ENCODE measurements around the gene HID1. TPM values are rescaled to one million over a fixed set of nuclear protein-coding genes. Genes with fewer than 3 reads are reported as not detected.

Gene HID1
- total RNA-seq, 2 donors from 2014 or later, result 1.6 to 2.8 TPM

DNA sequence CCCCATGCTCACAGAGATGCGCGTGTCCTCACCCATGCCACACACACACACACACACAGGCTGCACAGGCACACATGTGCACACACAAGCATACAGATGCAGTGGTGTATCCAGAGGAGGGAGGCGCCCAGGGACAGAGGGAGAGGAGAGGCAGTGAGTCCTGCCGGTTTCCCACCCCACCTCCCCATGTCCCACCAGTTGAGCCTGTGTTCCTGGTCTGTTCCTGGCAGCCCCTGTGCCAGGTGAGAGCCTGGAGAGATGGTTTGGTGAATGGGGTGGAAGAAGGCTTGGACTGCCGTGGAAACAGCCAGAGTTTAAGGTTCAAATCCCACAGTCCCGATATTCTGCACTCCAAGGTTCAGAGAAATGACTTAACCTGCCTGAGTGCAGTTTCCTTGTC lies 68.9 kb downstream of the HID1 start:
- H3K9me3 Mint-ChIP-seq, result no peaks in the 10 kb centered on the region
- H3K27ac Mint-ChIP-seq, result no peak overlapping the region
- DNase-seq (ENCODE audit: low spot score in 2 of 2), result no peak
- no peaks in the 10 kb centered on the region for H3K36me3 Mint-ChIP-seq
- no peak for ATAC-seq

DNA sequence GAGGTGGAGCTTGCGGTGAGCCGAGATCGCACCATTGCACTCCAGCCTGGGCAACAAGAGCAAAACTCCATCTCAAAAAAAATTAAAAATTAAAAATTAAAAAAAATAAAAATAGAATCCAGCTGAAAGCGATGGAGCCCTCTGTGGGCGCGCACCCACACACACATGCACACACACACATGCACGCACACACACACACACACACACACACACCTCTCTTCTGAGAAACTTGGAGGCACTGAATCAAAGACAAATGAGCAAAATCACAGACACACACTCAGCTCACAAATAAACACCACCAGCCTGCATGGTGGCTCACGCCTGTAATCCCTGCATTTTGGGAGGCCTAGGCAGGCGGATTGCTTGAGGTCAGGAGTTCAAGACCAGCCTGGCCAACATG lies 69.5 kb downstream of the HID1 start:
- no peak for DNase-seq (ENCODE audit: low spot score in 2 of 2)
- Mint-ChIP-seq H3K27ac (no peak overlapping the region), H3K36me3 (no peaks in the 10 kb centered on the region), H3K9me3 (no peaks in the 10 kb centered on the region)
- no peak for ATAC-seq

DNA sequence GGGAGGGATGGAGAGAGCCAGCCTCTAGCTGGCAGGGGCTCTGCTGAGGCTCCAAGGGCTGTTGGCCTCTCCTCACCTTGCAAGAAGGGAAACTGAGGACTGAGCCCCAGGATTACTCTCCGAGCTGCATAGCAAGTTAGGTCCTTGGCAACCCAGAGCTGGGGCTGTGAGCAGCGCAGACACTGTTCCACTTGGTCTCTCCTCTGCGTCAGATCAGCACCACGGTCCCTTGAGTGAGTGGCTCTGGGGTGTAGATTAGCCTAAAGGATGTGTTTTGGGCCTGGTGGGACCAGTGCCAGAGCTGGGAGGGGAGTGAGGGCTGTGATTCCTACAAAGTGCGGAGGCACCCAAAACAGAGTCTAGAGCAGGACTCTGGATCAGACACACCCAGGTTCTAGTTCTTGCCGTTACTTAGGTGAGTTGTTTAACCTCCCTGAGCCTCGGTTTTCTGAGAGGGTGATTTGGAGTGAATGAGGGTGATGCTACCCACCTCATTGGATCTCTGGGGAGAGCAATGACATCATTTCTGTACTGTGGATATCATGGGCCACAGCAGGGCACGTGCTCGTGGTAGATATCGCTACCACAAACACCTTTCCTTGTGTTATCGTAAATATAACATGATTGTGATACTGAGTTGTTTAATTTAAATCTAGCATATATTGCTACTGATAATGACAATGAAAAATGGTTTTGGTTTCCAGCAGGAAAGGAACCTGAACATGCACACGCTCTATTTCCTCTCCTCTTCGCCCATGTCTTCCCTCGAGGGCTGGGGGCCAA lies 71.0 kb downstream of the HID1 start:
- no peaks in the 10 kb centered on the region for H3K9me3 Mint-ChIP-seq
- H3K27ac Mint-ChIP-seq, result no peak overlapping the region
- ATAC-seq, result no peak
- no peak for DNase-seq (ENCODE audit: low spot score in 2 of 2)
- H3K36me3 Mint-ChIP-seq, result no peaks in the 10 kb centered on the region

Other genes with a start within 250 kb of the HID1 start
- 1 to 10 TPM; 3.4 to 4.0 TPM for gene RAB37, start 235.5 kb downstream of the HID1 start, total RNA-seq
- gene NHERF1, start 224.1 kb downstream of the HID1 start, total RNA-seq, result 100 to 1,000 TPM in 1 of 2 donors, 10 to 100 TPM in 1; 59.0 to 114 TPM
- 10 to 100 TPM; 38.2 to 57.2 TPM for gene NAT9, start 196.4 kb downstream of the HID1 start, total RNA-seq
- under 1 TPM in 1 of 2 donors, not detected in 1; 0.87 TPM for gene GRIN2C, start 112.9 kb downstream of the HID1 start, total RNA-seq
- 10 to 100 TPM; 30.9 to 96.3 TPM for gene FDXR, start 99.8 kb downstream of the HID1 start, total RNA-seq
- gene FADS6, start 79.1 kb downstream of the HID1 start, total RNA-seq, result not detected
- not detected for gene USH1G, start 49.5 kb downstream of the HID1 start, total RNA-seq
- not detected for gene OTOP2, start 48.5 kb downstream of the HID1 start, total RNA-seq
- gene OTOP3, start 36.9 kb downstream of the HID1 start, total RNA-seq, result not detected
- 1 to 10 TPM; 1.5 TPM for gene CDR2L, start 14.9 kb upstream of the HID1 start, total RNA-seq
- 10 to 100 TPM; 29.8 to 48.1 TPM for gene MRPL58, start 39.9 kb upstream of the HID1 start, total RNA-seq
- gene ATP5PD, start 74.2 kb upstream of the HID1 start, total RNA-seq, result 100 to 1,000 TPM; 193 to 218 TPM
- gene KCTD2, start 74.5 kb upstream of the HID1 start, total RNA-seq, result 10 to 100 TPM; 17.4 to 19.4 TPM
- gene SLC16A5, start 115.2 kb upstream of the HID1 start, total RNA-seq, result 10 to 100 TPM in 1 of 2 donors, 1 to 10 TPM in 1; 6.0 to 10.9 TPM
- 1 to 10 TPM; 7.0 to 9.9 TPM for gene ARMC7, start 137.2 kb upstream of the HID1 start, total RNA-seq
- gene NT5C, start 159.0 kb upstream of the HID1 start, total RNA-seq, result 10 to 100 TPM; 51.7 to 52.8 TPM
- gene JPT1, start 181.8 kb upstream of the HID1 start, total RNA-seq, result 100 to 1,000 TPM; 216 to 232 TPM
- gene SUMO2, start 210.2 kb upstream of the HID1 start, total RNA-seq, result 100 to 1,000 TPM; 557 to 621 TPM
- gene NUP85, start 232.9 kb upstream of the HID1 start, total RNA-seq, result 100 to 1,000 TPM; 108 to 146 TPM